ENCODE measurements around the gene GRWD1. TPM values are rescaled to one million over a fixed set of nuclear protein-coding genes. Genes with fewer than 3 reads are reported as not detected.

The GRWD1 gene
- 26.6 TPM for total RNA-seq

GRCh38 chr19:48445606-48446481 is at the start of gene GRWD1:
Gene GRWD1 (plus strand): TSS chr19:48445983. CDS start chr19:48446006, 23 bp downstream.
- DNase-seq, result peak; percentile 98

- peak; percentile 60 for DNase-seq
Measured at GRCh38 chr19:48396016-48396823, 49.6 kb upstream of the GRWD1 start.

DNA sequence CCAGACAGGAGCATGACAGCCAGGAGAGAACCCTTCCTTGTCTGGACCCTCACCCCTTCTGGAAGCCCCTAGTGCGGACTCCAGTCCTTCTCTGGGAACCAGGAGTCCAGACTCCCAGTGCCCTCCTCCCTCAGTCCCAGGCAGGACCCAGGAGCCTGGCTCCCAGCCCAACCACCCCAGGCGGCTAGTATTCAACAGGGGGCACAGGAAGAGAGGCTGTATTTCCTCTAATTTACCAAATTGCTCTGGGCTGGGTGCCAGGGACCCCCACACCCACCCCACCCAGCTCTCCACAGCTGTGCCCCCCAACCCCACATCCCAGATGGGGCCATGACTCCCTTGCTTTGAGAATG is 49.0 kb upstream of the GRWD1 start:
- DNase-seq, result no peak

DNA sequence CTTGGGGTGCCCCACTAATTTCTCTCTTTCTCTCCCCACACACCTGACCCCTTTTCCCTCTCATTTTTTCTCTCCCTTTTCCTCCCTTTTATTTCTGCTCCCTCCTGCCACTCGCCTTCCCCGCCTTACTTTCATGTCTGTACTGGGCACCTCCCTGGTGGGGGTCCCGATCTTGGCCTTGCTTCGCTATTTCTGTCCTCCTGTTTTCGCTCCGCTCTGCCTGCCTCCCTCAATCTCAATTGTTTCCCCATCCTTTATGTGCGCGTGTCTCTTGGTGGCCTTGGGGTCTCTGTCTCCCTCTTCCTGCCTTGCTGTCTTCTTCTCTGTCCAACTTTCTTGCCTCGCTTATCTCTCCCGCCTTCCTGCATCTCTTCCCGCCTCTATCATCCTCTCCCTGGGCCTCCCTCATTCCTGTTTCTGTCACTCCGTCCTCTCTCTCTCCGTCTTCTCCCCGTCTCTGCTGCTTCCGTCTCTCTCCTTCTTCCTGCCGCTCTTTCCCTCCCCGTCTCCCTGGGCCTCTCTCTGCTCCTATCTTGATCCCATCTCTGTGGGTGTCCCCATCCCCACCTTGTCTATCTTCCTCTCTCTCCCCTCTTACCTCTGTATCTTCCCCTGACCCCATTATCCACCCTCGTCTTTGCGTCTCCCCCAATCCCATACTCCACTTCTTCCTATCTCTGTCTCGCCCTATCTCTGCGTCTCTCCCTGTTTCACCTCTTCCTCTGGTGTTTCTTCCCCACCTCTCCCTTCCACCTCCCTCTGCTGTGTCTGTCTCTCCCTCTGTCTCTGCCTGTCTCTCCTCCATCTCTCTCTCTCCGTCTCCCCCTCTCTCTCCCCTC is 48.3 kb upstream of the GRWD1 start:
- DNase-seq, result no peak

DNA sequence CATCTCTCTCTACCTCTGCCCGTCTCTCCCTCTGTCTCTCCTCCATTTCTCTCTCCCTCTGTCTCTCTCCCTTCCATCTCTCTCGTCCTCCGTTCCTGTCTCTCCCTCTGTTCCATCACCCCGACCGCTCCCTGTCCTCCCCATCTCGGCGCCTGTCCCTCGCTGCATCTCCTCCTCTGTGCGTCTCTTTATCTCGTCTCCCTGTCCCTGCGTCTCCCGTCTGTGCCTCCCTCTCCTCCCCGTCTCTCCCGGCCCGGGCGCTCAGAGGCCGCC is 47.7 kb upstream of the GRWD1 start:
- no peak for DNase-seq

- peak; percentile 80 for DNase-seq
Measured at GRCh38 chr19:48398375-48399235, 47.2 kb upstream of the GRWD1 start.

GRCh38 chr19:48400018-48400742 is 45.6 kb upstream of the GRWD1 start:
- peak; percentile 44 for DNase-seq

DNA sequence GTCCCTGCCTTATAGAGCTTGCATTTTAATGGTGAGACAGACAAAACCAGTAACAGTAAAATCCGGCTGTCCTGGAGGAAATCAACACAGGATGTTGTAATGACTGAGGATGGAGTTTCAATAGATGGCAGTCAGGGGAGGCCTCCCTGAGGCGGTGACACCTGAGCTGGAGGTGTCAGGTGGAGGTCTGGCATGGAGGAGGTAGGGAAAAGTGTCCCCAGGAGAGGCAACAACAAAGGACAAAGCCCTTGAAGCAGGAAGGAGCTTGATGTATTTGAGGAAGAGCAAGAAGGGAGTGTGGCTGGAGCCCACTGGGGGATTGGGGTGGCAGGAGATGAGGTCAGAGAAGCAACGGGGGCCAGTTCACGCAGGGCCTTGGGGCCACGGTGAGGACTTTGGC is 44.5 kb upstream of the GRWD1 start:
- no peak for DNase-seq

DNA sequence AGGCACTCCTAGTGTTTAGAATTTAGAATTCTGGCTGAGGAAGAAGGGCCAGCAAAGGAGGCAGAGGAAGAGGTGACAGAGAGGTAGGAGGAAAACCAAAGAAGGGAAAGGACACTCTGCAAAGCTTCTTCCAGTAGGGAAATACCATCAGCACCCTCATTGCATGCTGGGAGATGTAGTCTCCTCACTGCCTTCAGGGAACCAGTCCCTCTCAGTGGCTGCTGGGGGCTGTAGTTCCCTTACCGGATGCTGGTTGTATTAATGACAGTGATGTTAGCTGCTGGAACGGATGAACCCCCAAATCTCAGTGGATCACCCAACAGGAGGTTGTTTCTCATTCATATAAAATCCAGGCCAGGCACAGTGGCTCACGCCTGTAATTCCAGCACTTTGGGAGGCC is 42.2 kb upstream of the GRWD1 start:
- DNase-seq, result peak; percentile 62

DNA sequence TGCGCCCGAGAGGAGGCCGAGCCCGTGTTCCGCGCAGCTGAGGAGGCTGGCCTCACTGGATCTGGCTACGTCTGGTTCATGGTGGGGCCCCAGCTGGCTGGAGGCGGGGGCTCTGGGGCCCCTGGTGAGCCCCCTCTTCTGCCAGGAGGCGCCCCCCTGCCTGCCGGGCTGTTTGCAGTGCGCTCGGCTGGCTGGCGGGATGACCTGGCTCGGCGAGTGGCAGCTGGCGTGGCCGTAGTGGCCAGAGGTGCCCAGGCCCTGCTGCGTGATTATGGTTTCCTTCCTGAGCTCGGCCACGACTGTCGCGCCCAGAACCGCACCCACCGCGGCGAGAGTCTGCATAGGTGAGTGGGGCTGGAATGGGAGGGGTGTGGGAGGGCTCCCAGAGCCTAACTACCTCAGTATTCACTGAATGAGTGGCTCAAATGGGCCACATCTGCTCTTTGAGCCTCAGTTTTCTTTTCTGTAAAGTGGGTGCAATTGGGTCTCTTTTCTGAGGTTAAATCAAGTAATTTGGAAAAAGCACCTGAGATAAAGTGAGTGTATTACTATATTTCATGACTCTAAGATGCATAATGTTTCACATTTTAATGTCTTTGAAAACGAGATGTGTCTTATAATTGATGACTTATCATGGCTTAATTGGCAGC is 40.6 kb upstream of the GRWD1 start:
- no peak for DNase-seq

GRCh38 chr19:48405850-48406249 is 39.9 kb upstream of the GRWD1 start:
- no peak for DNase-seq

DNA sequence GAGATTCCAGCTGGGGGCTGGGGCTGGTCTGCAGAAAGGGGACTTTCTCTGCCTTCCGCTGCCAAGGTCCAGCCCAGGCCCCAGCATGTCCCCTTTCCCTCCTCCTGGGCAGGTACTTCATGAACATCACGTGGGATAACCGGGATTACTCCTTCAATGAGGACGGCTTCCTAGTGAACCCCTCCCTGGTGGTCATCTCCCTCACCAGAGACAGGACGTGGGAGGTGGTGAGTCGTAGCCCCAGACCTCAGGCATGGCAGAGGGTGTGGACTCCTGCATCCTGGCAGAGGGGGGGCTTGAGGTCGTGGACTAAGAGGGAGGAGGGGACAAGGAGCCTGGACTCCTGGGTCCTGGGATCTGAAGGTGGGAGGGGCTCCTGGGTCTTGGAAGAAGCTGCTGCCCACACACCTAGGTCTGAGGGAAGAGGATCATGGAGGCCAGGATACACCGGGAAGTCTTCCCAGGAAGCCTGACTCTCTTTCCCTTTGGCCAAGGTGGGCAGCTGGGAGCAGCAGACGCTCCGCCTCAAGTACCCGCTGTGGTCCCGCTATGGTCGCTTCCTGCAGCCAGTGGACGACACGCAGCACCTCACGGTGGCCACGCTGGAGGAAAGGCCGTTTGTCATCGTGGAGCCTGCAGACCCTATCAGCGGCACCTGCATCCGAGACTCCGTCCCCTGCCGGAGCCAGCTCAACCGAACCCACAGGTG is 31.8 kb upstream of the GRWD1 start:
- no peak for DNase-seq

DNA sequence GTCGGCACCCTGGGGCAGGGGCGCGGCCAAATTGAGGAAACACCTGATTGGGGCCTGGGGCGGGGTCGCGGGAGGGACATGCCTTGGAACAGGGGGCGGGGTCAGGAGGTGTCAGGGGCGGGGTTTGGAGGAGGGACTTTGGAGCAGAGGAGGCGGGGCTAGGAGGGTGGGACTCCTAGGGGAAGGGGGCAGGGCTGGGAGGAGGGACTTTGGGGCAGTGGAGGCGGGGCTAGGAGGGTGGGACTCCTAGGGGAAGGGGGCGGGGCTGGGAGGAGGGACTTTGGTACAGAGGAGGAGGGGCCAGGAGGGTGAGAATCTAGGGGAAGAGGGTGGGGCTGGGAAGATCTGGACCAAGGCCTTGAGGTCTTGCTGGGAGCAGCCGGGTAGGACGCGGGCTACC is 30.4 kb upstream of the GRWD1 start:
- peak; percentile 55 for DNase-seq

GRCh38 chr19:48415806-48416221 is 30.0 kb upstream of the GRWD1 start:
- DNase-seq, result no peak

- no peak for DNase-seq
Measured at GRCh38 chr19:48417421-48417820, 28.4 kb upstream of the GRWD1 start.

DNA sequence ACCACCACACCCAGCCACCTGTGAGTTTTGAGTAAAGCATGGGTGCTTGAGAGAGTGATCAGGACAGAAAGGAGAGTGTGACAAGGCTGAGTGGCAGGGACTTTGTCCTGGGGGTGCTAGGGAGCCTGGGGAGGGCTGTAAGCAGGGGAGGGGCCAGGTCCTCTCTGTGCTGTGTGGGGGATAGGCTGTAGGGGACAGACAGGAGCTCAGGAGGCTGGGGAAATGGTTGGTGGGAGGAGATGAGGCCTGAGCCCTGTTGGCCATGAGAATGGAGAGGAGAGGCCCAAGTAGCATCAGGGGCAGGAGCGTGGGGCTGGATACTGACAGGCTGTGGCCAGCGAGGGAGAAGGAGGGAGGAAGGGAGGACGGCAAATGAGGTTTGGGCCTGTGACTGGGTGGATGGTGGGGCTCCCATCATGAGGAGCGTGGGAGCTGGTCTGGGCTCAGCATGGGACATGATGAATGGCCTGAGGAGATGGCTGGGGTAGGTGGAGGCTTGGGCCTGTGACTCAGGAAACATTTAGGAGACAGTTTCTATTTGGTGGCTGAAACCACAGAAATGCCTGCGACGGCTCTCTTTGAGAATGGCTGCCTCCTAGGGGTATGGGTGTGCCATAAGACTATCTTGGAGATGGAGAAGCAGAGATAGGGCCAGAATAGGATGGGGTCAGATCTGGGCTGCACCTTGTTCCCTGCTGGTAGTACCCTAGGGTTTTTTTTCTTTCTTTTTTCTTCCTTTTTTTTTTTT is 27.3 kb upstream of the GRWD1 start:
- no peak for DNase-seq

DNA sequence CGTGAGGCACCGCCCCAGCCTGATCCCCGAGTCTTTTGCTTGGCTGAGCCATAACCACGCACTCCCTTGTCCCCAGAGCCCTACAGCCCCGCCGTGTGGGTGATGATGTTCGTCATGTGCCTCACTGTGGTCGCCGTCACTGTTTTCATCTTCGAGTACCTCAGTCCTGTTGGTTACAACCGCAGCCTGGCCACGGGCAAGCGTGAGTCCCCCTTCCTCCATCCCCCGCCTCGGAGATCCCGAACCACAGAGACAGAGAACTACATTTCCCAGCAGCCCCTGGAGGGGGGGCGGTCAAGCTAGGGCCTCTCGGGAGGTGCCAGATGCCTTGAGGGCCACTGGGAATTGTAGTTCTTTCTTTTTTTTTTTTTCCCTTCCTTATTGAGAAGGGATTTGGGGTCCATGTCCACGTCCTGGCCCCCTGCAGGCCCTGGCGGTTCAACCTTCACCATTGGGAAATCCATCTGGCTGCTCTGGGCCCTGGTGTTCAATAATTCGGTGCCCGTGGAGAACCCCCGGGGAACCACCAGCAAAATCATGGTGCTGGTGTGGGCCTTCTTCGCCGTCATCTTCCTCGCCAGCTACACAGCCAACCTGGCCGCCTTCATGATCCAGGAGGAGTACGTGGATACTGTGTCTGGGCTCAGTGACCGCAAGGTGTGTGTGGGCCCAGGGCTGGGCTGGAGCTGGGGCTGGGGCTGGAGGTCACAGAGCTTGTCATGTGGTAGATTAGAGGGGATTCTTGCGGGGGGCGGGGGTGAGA is 26.4 kb upstream of the GRWD1 start:
- peak; percentile 70 for DNase-seq

- DNase-seq, result no peak
Measured at GRCh38 chr19:48421548-48421947, 24.2 kb upstream of the GRWD1 start.
